Dendritic cell treated with granulocyte-macrophage colony-stimulating factor and Interleukin-4, amounts not matched to agents 40 ng/mL and 50 ng/mL, for 4 days (primary cell): ENCODE results near the gene ADAMTS17.
"Not testable (repeated sequence)": the region's sequence is repeated elsewhere in the genome, so short reads cannot be mapped to it uniquely, and the experiment has no call there.

Experiments used
- H3K27ac Mint-ChIP-seq: one replicate; pipeline ENCODE4 v1.8.0; 2022; ENCODE audit warnings: mild to moderate bottlenecking, mixed read lengths
- H3K27me3 Mint-ChIP-seq: one replicate; pipeline ENCODE4 v1.8.0; 2022; ENCODE audit warnings: mild to moderate bottlenecking, mixed read lengths
- H3K36me3 Mint-ChIP-seq: one replicate; pipeline ENCODE4 v1.8.0; 2022; ENCODE audit warnings: low read depth, mixed read lengths
- H3K4me1 Mint-ChIP-seq: one replicate; pipeline ENCODE4 v1.8.0; 2022; ENCODE audit warnings: low read depth, mixed read lengths
- H3K4me3 Mint-ChIP-seq: one replicate; pipeline ENCODE4 v1.8.0; 2022; ENCODE audit warnings: mild to moderate bottlenecking, moderate library complexity, mixed read lengths
- H3K9me3 Mint-ChIP-seq: one replicate; pipeline ENCODE4 v1.8.0; 2022; ENCODE audit warnings: mixed read lengths
- intact Hi-C: fragments of 100-400 bp; cut with micrococcal nuclease; formaldehyde crosslinking; loops from one replicate; pipeline ENCODE4 v1.15.0; 2022

ADAMTS17 gene

GRCh38 chr15:100083572-100083971, 258.2 kb downstream of the ADAMTS17 start:
- intact Hi-C loops: no loop called here
- H3K27ac Mint-ChIP-seq: no peak overlapping the region

DNA sequence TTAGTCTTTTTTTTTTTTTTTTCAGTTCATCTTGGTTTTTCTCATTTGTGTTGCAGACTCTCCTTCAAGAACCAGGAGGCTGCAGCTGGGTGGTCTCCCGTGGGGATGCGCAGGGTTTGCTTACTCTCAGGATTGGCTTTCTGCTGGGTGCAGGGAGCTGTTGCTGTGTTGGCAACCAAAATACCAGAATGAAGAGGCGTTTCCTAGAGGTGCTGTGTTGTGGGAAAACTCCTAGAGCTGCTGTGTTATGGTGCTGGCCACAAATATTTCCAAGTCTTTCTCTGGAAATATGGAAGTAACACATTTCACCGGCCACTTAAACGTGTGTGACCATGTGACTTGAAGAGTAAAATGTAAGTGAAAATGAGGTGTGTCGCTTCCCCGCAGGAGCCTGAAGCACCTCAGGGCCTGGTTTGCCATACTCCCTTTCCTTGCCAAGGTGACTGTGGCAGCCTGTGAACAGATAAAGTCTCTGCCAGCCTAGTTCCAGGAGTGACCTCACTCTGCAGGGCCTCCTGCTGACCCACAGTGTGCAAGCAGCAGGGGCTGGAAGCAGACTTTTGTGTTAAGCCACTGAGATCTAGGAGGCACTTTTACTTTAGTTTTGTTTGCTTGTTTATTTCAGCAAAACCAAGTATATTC, 258.9 kb downstream of the ADAMTS17 start:
- Mint-ChIP-seq H3K4me3 (no peak overlapping the region), H3K4me1 (no peaks in the 10 kb centered on the region), H3K36me3 (no peaks in the 10 kb centered on the region), H3K27ac (no peak overlapping the region), H3K9me3 (peaks cover 52% of the 10 kb centered on the region), H3K27me3 (peaks cover 4% of the 10 kb centered on the region)
- intact Hi-C loops: no loop called here

More at GRCh38 chr15:100083572-100083971, 258.2 kb downstream of the ADAMTS17 start:
- peaks cover 52% of the 10 kb centered on the region for H3K9me3 Mint-ChIP-seq
- no peaks in the 10 kb centered on the region for H3K36me3 Mint-ChIP-seq
- peaks cover 4% of the 10 kb centered on the region for H3K27me3 Mint-ChIP-seq
- H3K4me1 Mint-ChIP-seq: no peaks in the 10 kb centered on the region
- no peak overlapping the region for H3K4me3 Mint-ChIP-seq

DNA sequence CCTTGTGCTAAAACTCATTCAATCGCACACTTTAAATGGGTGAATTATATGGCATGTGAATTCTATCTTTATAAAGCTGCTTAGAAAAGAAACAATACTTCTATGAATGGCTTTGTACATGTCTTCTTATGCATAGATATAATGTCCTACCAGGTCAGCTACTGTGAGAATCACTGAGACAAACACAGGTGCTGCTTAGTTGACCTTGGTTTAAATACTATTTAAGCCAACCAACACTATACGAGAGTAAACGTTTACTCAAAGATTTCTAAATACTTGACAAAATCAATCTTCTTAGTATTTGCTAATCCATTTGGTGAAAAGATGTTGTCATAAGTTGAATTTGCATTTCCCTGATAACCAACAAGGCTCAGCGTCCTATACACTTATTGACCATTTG, 260.3 kb downstream of the ADAMTS17 start:
- intact Hi-C loops: no loop called here
- H3K27me3 Mint-ChIP-seq: peaks cover 4% of the 10 kb centered on the region
- peaks cover 47% of the 10 kb centered on the region for H3K9me3 Mint-ChIP-seq
- H3K27ac Mint-ChIP-seq: no peak overlapping the region
- H3K4me1 Mint-ChIP-seq: no peaks in the 10 kb centered on the region
- H3K36me3 Mint-ChIP-seq: no peaks in the 10 kb centered on the region
- H3K4me3 Mint-ChIP-seq: no peak overlapping the region

DNA sequence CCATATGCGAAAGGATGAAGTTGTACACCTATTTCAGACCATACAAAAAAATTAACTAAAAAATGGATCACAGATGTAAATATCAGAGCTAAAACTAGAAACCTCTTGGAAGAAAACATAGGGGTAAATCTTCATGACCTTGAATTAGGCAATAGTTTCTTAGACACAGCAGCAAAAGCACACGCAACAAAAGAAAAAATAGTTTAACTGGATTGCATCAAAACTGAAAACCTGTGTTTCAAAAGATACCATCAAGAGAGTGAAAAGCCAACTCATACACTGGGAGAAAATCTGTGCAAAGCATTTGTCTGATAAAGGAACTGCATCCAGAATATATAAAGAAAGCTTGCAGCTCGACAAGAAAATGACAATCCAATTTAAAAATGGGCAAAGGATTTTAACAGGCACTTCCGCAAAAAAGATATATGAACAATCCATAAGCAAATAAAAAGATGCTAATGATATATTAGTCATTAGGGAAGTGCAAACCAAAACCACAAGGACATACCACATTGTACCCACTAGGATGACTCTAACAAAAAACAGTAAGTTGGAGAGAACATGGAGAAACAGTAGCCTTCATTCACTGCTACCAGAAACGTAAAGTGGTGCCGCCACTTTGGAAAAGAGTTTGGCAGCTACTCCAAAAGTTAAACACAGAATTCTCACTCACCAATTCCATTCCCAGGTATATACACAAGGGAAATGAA, 263.1 kb downstream of the ADAMTS17 start:
- intact Hi-C loops: no loop called here
- Mint-ChIP-seq H3K4me3 (no peak overlapping the region), H3K4me1 (no peaks in the 10 kb centered on the region), H3K27ac (no peak overlapping the region), H3K27me3 (peaks cover 10% of the 10 kb centered on the region), H3K9me3 (peaks cover 29% of the 10 kb centered on the region), H3K36me3 (no peaks in the 10 kb centered on the region)

DNA sequence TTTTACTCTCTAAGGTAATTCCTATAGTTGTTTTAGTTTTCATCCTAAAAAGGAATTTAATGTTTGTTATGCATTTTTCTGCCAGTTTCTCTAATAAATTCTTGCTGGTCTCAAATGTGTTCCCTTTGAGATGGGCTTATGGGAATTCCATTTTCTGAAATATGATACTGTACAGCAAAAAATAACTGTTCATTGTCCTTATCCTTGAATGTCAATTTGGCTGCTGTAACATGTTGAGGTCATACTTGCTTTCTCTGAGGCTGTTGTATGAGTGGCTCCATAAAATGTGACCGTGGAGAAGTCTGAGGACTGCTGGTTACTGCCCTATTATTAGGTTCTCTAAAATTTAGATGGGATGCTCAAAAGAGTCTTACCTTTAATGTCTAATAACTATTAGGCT, 266.5 kb downstream of the ADAMTS17 start:
- peaks cover 5% of the 10 kb centered on the region for H3K9me3 Mint-ChIP-seq
- H3K27ac Mint-ChIP-seq: no peak overlapping the region
- H3K27me3 Mint-ChIP-seq: peaks cover 7% of the 10 kb centered on the region
- no peaks in the 10 kb centered on the region for H3K36me3 Mint-ChIP-seq
- intact Hi-C loops: no loop called here
- H3K4me1 Mint-ChIP-seq: no peaks in the 10 kb centered on the region
- H3K4me3 Mint-ChIP-seq: no peak overlapping the region

DNA sequence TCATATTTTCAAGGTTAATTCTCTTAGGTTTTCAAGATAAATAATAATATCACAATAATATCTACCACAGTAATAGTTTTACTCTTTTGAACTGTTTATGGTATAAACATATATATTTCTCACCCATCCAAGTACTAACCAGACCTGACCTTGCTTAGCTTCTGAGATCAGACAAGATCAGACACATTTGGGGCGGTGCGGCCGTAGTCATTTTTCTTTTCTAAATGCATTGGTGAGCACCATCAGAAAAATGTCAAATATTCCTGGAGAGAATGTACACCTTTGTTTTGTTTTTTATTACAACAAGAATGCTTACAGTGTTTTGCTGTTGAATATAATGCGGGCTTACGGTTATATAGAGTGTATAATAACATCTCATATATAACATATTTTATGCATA, 267.8 kb downstream of the ADAMTS17 start:
- intact Hi-C loops: no loop called here
- H3K4me1 Mint-ChIP-seq: no peaks in the 10 kb centered on the region

DNA sequence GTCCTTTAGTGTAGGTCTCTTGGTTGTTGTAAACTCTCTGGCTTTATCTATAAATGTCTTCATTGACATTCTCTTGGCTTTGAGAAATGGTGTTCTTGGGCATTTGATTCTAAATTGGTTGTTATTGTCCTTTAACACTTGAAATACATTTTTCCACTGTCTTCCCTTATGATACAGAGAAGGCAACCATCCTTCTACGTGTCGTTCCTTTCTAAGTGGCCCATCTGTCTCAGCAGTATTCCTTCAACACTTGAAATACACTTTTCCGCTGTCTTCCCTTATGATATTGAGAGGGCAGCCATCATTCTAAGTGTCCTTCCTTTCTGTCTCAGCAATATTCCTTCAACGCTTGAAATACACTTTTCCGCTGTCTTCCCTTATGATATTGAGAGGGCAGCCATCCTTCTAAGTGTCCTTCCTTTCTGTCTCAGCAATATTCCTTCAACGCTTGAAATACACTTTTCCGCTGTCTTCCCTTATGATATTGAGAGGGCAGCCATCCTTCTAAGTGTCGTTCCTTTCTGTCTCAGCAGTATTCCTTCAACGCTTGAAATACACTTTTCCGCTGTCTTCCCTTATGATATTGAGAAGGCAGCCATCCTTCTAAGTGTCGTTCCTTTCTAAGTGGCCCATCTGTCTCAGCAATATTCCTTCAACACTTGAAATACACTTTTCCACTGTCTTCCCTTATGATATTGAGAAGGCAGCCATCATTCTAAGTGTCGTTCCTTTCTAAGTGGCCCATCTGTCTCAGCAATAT, 275.1 kb downstream of the ADAMTS17 start:
- intact Hi-C loops, H3K4me3 Mint-ChIP-seq, H3K27me3 Mint-ChIP-seq, H3K27ac Mint-ChIP-seq, H3K4me1 Mint-ChIP-seq, H3K36me3 Mint-ChIP-seq: not testable (repeated sequence)
- H3K9me3 Mint-ChIP-seq: peaks cover 21% of the 10 kb centered on the region

More for the DNA sequence above, 267.8 kb downstream of the ADAMTS17 start:
- H3K27me3 Mint-ChIP-seq: peaks cover 7% of the 10 kb centered on the region
- no peak overlapping the region for H3K27ac Mint-ChIP-seq
- no peaks in the 10 kb centered on the region for H3K36me3 Mint-ChIP-seq
- peaks cover 4% of the 10 kb centered on the region for H3K9me3 Mint-ChIP-seq
- no peak overlapping the region for H3K4me3 Mint-ChIP-seq

DNA sequence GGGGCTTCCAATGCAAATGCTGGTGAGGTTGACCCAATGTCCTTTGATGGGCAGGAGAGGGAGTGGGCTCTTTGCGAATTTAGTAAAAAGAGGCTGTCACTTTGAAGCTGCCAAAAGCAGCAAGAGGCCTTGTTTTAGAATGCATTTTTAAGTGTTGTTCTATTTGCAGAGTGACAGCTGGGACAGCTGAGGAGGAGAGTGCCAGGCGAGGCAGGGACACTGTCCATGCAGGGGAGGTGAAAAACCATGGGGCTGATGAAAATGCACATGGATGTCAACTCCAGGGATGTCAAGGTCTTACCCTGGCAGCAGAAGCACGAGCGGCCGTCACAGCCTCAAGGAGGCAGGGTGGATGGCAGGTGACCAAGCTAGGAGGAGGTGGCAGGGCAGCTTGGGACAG, 279.8 kb downstream of the ADAMTS17 start:
- Mint-ChIP-seq H3K27me3 (peaks cover 3% of the 10 kb centered on the region), H3K36me3 (no peaks in the 10 kb centered on the region), H3K9me3 (no peaks in the 10 kb centered on the region), H3K4me3 (no peak overlapping the region), H3K27ac (no peak overlapping the region), H3K4me1 (no peaks in the 10 kb centered on the region)
- intact Hi-C loops: no loop called here

DNA sequence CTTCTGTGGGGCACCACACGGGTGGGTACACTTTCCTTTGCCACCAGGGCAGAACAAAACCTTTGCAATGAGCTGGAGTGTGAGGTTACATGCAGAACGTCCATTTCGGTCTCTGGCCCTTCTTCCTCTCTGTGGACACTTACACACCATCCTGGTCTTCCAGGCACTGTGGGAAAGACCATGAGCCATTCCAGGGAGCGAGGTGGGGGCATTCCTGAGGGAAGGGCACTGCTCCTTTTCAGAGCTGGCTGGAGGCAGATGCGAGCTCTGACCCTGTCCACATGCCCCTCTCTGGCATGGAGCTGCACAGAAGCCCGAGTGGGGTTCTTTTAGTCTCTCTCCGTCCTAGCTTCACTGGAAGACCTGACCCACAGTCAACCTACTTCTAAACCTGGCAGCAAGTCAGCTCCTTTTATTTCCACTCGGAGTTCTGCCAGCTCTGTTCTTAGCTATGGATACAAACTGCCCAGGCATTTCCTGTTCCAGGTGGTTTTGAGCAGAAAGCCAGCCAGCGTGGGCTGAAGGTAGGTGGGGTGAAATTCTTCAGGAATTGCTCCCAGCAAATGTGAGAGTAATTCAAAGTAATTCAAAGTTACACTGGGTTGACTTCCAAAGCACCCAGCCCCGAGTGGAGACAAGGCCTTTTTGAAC, 281.4 kb downstream of the ADAMTS17 start:
- Mint-ChIP-seq H3K4me3 (no peak overlapping the region), H3K9me3 (no peaks in the 10 kb centered on the region), H3K27me3 (no peaks in the 10 kb centered on the region), H3K27ac (no peak overlapping the region), H3K4me1 (no peaks in the 10 kb centered on the region), H3K36me3 (no peaks in the 10 kb centered on the region)
- intact Hi-C loops: no loop called here

DNA sequence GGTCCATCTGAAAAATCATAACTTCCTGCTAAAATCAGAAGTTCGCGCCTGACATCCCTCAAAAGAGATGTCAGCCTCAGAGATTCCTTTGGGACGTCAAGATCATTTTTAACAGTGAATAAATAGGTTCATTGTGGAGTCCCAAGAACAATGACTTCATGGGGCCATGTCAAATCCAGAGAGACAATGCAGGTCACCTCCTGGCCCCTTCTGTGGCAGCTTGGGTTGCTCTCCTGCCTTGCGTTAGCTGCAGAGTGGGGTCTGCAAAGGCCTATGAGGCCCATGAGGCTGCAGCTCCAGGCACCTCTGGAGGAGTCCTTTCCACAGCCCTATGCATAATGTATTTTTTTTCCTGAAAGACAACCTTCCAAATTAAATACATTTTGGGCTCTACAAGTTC, 282.3 kb downstream of the ADAMTS17 start:
- Mint-ChIP-seq H3K9me3 (no peaks in the 10 kb centered on the region), H3K27me3 (no peaks in the 10 kb centered on the region), H3K27ac (no peak overlapping the region), H3K36me3 (no peaks in the 10 kb centered on the region), H3K4me3 (no peak overlapping the region), H3K4me1 (no peaks in the 10 kb centered on the region)
- intact Hi-C loops: no loop called here

DNA sequence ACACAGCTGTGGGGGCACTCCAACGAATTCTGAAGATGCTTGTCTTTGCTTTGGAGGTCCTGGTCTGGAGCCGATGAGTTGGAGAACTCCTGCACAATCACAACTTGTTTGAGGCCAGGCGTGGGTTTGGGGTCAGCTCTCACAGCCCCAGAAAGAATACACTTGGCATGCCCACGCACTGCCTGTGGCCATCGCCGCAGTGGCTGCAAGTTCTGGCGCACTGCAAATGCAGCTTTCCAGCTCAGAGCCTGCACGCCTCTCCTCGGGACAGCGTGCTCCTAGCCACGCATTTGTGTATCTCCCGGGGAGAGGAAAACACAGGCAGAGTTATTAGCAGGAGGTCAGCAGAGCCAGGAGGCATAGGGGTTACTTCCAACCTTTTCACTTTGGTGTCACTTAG, 282.7 kb downstream of the ADAMTS17 start:
- no peaks in the 10 kb centered on the region for H3K36me3 Mint-ChIP-seq
- H3K4me1 Mint-ChIP-seq: no peaks in the 10 kb centered on the region
- H3K27ac Mint-ChIP-seq: no peak overlapping the region
- intact Hi-C loops: no loop called here
- H3K27me3 Mint-ChIP-seq: no peaks in the 10 kb centered on the region
- no peaks in the 10 kb centered on the region for H3K9me3 Mint-ChIP-seq
- no peak overlapping the region for H3K4me3 Mint-ChIP-seq

DNA sequence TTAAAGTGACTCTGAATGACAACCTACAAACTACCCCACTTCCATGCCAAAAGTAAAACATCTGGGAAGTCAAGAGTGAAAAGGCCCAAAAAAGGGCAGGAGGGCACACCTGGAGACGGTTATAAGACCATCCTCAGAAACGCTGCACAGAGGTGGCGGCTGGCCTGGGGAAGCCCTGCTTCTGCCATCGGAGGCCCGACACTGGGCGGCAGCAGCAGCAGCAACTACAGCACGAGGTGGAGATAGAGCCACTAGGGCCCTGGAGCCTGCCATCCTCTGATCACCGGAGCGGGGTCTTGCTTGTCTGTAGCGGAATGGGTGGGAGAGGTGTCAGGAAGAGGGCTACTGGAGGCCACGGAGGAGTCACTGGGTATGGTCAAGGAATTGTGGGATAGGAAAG, 283.3 kb downstream of the ADAMTS17 start:
- H3K36me3 Mint-ChIP-seq: no peaks in the 10 kb centered on the region
- no peak overlapping the region for H3K27ac Mint-ChIP-seq
- no peak overlapping the region for H3K4me3 Mint-ChIP-seq
- intact Hi-C loops: no loop called here
- H3K27me3 Mint-ChIP-seq: peaks cover 2% of the 10 kb centered on the region
- H3K9me3 Mint-ChIP-seq: no peaks in the 10 kb centered on the region
- no peaks in the 10 kb centered on the region for H3K4me1 Mint-ChIP-seq

- Mint-ChIP-seq H3K4me1 (no peaks in the 10 kb centered on the region), H3K9me3 (no peaks in the 10 kb centered on the region), H3K27me3 (peaks cover 2% of the 10 kb centered on the region), H3K36me3 (no peaks in the 10 kb centered on the region), H3K4me3 (no peak overlapping the region), H3K27ac (no peak overlapping the region)
- intact Hi-C loops: no loop called here
Observed at GRCh38 chr15:100057281-100057680, 284.5 kb downstream of the ADAMTS17 start.
